ENCODE measurements around the gene UTF1. TPM values are rescaled to one million over a fixed set of nuclear protein-coding genes. Genes with fewer than 3 reads are reported as not detected.

UTF1 gene
- total RNA-seq, 2 experiments from 2014 or later, result not detected

DNA sequence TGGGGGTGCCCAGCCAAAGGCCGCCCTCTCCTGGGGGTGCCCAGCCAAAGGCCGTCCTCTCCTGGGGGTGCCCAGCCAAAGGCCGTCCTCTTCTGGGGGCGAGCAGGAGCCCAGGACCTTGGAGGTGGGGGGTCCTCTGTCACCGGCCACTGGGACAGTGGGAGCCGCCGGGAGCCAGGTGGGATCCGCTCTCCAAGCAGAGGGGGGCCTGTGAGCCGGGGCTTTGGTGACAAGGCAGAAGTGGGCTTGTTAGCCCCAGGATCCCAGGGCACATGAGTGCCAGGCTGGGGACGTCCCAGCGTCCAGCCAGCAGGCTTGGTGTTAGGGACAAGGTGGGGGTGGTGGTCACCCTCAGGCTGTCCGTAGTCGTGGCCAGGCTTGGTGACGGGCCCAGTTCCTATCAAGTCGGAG, 29.4 kb upstream of the UTF1 start:
- Mint-ChIP-seq H3K27ac (no peak overlapping the region), H3K4me3 (no peak overlapping the region), H3K27me3 (no peaks in the 10 kb centered on the region), H3K36me3 (ENCODE audit: low read depth) (no peaks in the 10 kb centered on the region), H3K9me3 (no peaks in the 10 kb centered on the region), H3K4me1 (ENCODE audit: low read depth) (no peaks in the 10 kb centered on the region)
- CTCF ChIA-PET, result no interaction called here
- intact Hi-C loops (cut with micrococcal nuclease), result no loop called here
- DNase-seq (no peak), ATAC-seq (no peak)
- POLR2A ChIA-PET, result no interaction called here
- TF ChIP-seq, protein P1, sequence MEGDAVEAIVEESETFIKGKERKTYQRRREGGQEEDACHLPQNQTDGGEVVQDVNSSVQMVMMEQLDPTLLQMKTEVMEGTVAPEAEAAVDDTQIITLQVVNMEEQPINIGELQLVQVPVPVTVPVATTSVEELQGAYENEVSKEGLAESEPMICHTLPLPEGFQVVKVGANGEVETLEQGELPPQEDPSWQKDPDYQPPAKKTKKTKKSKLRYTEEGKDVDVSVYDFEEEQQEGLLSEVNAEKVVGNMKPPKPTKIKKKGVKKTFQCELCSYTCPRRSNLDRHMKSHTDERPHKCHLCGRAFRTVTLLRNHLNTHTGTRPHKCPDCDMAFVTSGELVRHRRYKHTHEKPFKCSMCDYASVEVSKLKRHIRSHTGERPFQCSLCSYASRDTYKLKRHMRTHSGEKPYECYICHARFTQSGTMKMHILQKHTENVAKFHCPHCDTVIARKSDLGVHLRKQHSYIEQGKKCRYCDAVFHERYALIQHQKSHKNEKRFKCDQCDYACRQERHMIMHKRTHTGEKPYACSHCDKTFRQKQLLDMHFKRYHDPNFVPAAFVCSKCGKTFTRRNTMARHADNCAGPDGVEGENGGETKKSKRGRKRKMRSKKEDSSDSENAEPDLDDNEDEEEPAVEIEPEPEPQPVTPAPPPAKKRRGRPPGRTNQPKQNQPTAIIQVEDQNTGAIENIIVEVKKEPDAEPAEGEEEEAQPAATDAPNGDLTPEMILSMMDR (IDR thresholded peaks at IDR 0.05), result no peak

DNA sequence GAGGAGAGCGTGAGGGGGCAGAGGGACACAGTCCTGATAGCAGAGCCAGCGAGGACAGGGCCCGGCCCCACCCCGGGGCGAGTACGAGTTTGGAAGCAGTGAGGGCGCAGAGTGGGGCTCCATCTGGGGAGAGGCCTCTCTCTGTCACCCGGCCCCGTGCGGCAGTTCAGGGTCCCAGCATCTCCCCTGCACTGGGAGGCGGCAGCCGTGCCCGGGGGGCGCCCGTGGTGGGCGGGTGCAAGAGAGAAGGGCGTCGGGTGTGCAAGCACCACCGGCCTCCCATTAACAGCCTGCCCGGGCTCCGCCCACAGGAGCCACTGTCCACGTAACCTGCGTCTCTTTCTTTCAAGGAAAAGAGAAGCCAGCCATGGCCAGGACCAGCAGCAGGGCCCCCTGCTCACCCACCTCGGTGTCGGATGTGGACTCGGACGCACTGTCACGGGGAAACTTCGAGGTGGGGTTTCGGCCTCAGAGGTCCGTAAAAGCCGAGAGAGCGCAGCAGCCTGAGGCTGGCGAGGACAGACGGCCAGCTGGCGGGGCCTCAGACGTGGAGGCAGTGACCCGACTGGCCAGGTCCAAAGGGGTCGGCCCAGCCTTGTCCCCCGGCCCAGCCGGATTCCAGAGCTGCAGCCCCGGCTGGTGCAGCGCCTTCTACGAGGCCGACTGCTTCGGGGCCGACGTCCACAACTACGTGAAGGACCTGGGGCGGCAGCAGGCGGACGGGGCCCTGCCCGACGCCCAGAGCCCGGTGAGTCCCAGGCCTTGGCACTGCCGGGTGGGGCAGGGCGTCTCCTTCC, 28.7 kb upstream of the UTF1 start:
- ChIA-PET POLR2A (interaction anchor here (0.6 kb wide), 1 partner anchor 124 kb away, joined by 3 read pairs; no protein-coding TSS in a partner anchor), CTCF (no interaction called here)
- H3K27me3 Mint-ChIP-seq, result no peaks in the 10 kb centered on the region
- no peaks in the 10 kb centered on the region for H3K4me1 Mint-ChIP-seq (ENCODE audit: low read depth)
- no peak overlapping the region for H3K27ac Mint-ChIP-seq
- H3K4me3 Mint-ChIP-seq, result no peak overlapping the region
- DNase-seq, result no peak
- intact Hi-C loops (cut with micrococcal nuclease), result no loop called here
- H3K36me3 Mint-ChIP-seq (ENCODE audit: low read depth), result no peaks in the 10 kb centered on the region
- no peaks in the 10 kb centered on the region for H3K9me3 Mint-ChIP-seq
- TF ChIP-seq, protein P1 (IDR thresholded peaks at IDR 0.05), result no peak
- no peak for ATAC-seq

DNA sequence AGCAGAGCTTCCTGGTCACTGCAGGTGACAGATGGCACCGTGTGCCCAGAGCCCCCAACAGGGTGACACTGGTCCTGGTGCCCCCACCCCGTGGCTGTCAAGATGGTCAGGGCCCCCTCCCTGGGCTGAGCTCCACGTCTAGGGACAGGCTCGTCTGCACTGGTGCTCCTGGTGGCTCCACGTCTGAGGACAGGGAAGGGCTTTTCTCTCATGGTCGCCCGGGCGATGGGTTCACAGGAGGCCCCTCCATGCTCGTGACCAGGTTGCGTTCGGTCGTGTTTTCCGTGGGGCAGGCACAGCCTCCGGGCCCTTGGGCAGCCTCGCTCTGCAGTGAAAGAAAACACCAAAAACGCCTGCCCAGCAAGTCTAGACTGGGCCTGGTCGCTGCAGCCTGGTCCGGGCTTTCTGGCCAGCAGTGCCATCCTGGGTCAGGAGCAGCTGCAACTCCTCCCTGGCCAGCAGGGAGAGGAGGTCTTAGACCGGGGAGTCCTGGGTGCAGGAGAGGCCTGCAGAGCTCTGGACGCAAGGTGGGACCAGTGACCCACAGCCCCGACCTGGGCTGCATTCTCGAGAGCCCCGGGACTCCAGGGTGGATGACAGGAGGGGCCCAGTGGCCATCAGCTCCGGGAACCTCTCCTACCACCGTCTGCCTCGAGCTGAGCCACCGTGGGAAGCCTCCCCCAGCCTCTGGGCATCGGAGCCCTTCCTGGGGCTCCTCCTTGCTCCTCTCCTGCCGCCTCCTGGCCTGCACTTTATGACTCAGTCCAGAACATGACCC, 27.9 kb upstream of the UTF1 start:
- CTCF ChIA-PET, result no interaction called here

DNA sequence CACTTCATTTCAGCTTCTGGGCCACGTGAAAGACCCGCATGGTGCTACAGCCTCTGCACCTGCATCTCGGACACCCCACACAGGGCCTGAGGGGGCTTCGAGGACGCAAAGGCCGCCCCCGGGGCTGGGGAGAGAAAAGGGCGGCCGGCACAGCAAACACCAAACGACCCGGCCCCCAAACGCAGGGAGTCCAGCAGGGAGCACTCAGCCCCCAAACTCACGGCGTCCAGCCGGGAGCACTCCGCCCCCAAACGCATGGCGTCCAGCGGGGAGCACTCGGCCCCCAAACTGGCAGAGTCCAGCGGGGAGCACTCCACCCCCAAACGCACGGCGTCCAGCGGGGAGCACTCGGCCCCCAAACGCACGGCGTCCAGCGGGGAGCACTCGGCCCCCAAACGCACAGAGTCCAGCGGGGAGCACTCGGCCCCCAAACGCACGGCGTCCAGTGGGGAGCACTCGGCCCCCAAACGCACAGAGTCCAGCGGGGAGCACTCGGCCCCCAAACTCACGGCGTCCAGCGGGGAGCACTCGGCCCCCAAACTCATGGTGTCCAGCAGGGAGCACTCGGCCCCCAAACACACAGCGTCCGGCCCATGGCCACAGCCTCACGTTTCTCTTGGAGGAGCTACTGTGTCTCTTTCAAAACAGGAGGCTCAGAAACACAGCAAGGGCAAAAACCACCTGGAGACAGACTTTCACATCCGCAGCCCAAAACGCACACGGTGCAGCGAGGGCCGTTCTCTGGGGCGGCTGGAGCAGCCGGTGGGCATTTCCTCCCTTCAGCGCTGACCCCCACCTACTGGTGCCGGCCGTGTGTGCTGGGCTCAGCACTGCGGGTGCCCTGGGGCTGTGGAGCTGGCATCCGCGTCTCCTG, 27.0 kb upstream of the UTF1 start:
- H3K27ac Mint-ChIP-seq, result no peak overlapping the region
- no peak overlapping the region for H3K4me3 Mint-ChIP-seq
- no peaks in the 10 kb centered on the region for H3K4me1 Mint-ChIP-seq (ENCODE audit: low read depth)
- ATAC-seq (no peak), DNase-seq (no peak)
- POLR2A ChIA-PET, result no interaction called here
- TF ChIP-seq, protein P1 (IDR thresholded peaks at IDR 0.05), result no peak
- no peaks in the 10 kb centered on the region for H3K27me3 Mint-ChIP-seq
- no peaks in the 10 kb centered on the region for H3K9me3 Mint-ChIP-seq
- CTCF ChIA-PET, result no interaction called here
- intact Hi-C loops (cut with micrococcal nuclease), result no loop called here
- H3K36me3 Mint-ChIP-seq (ENCODE audit: low read depth), result no peaks in the 10 kb centered on the region

More for the DNA sequence above, 27.9 kb upstream of the UTF1 start:
- Mint-ChIP-seq H3K9me3 (no peaks in the 10 kb centered on the region), H3K27ac (no peak overlapping the region), H3K4me3 (no peak overlapping the region), H3K4me1 (ENCODE audit: low read depth) (no peaks in the 10 kb centered on the region), H3K36me3 (ENCODE audit: low read depth) (no peaks in the 10 kb centered on the region), H3K27me3 (no peaks in the 10 kb centered on the region)
- TF ChIP-seq, protein P1 (IDR thresholded peaks at IDR 0.05), result no peak
- intact Hi-C loops (cut with micrococcal nuclease), result no loop called here
- no peak for DNase-seq
- POLR2A ChIA-PET, result interaction anchor here (0.6 kb wide), 1 partner anchor 123 kb away, joined by 3 read pairs; no protein-coding TSS in a partner anchor
- no peak for ATAC-seq

All from activated CD8-positive, alpha-beta T cell treated with anti-CD3 and anti-CD28 coated beads for 36 hours (primary cell).